GM13976 (cell line): ENCODE results near the gene PPP1R27.

Experiments used
- DNase-seq: peaks from one replicate; pipeline ENCODE4 v3.0.0; 2012; ENCODE audit warnings: low spot score
- CTCF ChIP-seq: IDR thresholded peaks from 2 replicates; pipeline ENCODE4 v1.5.1; 2012; ENCODE audit warnings: borderline replicate concordance, mild to moderate bottlenecking; ENCODE audit not compliant: insufficient read depth; ENCODE audit errors: extremely low read depth, missing control alignments, control extremely low read depth
- in situ Hi-C: fragments of 300-500 bp; cut with MboI; formaldehyde crosslinking; loops from one replicate; pipeline ENCODE4 v1.12.0; 2022; ENCODE audit warnings: low sequenced_read_pairs, mixed read lengths, inconsistent platforms; ENCODE audit not compliant: unreplicated experiment

PPP1R27 gene

GRCh38 chr17:81794509-81794908 lies 40.3 kb downstream of the PPP1R27 start:
- TF ChIP-seq CTCF = no peak
- in situ Hi-C loops = no loop called here
- no peak for DNase-seq

- no peak for TF ChIP-seq CTCF
- DNase-seq = no peak
- in situ Hi-C loops = no loop called here
Measured at GRCh38 chr17:81794074-81794476, 40.8 kb downstream of the PPP1R27 start.

- in situ Hi-C loops = no loop called here
- TF ChIP-seq CTCF = no peak
- DNase-seq = no peak
Measured at GRCh38 chr17:81792675-81793615, 41.9 kb downstream of the PPP1R27 start.
